HEK293 (cell line): Measurements from ENCODE around the gene AKIP1.

ENCODE experiments used
- HOXA7 ChIP-seq: sonication (generic); formaldehyde crosslinking; IDR thresholded peaks from 2 replicates; pipeline ENCODE4 v1.8.1; 2022; ENCODE audit warnings: missing genetic modification reagents, borderline replicate concordance
- TCF7L2 ChIP-seq: IDR thresholded peaks from 2 replicates; pipeline ENCODE4 v1.6.1; 2011; ENCODE audit warnings: low read depth, mild to moderate bottlenecking, inconsistent platforms, low read length, moderate library complexity, borderline replicate concordance

GRCh38 chr11:8878771-8879170 is 32.2 kb upstream of the AKIP1 start:
- TF ChIP-seq HOXA7 (CRISPR knock-in tag) (no peak), TCF7L2 (no peak)
